SU-DHL-6 (cell line): Measurements from ENCODE around the gene TBC1D16.

ENCODE experiments used
- H2AFZ ChIP-seq: fragments of 200-600 bp; sonication (generic); 2 replicates; pipeline ENCODE4 v1.6.1; 2014; ENCODE audit warnings: low read depth, mild to moderate bottlenecking, moderate library complexity, mixed read lengths, antibody characterized with exemption, low read length; ENCODE audit not compliant: severe bottlenecking
- H3F3A ChIP-seq: fragments of 200-600 bp; shearing (Covaris generic); 2 replicates; pipeline ENCODE4 v1.6.0; 2016; ENCODE audit warnings: antibody characterized with exemption, mild to moderate bottlenecking; ENCODE audit not compliant: insufficient read depth
- H3K27ac ChIP-seq: fragments of 200-600 bp; sonication (generic); 2 replicates; pipeline ENCODE4 v1.5.1; 2016; ENCODE audit warnings: low read depth, mild to moderate bottlenecking, low read length, moderate library complexity, mixed read lengths
- H3K27me3 ChIP-seq: fragments of 200-600 bp; sonication (generic), shearing (Covaris generic); 2 replicates; pipeline ENCODE4 v1.6.0; 2014; ENCODE audit warnings: mild to moderate bottlenecking, low read length
- H3K36me3 ChIP-seq: fragments of 200-600 bp; sonication (generic); 2 replicates; pipeline ENCODE4 v1.6.1; 2014; ENCODE audit warnings: mild to moderate bottlenecking, low read length, mixed read lengths
- H3K4me2 ChIP-seq: fragments of 300-600, 200-600 bp; shearing (Covaris generic), sonication (generic); 2 replicates; pipeline ENCODE4 v1.6.0; 2014; ENCODE audit warnings: low read length, low read depth, mild to moderate bottlenecking; ENCODE audit not compliant: poor library complexity, severe bottlenecking
- H3K4me3 ChIP-seq: fragments of 200-600 bp; sonication (generic); 2 replicates; pipeline ENCODE4 v1.5.1; 2014; ENCODE audit warnings: antibody characterized with exemption, low read length, mild to moderate bottlenecking, mixed read lengths; ENCODE audit not compliant: insufficient read depth, poor library complexity, severe bottlenecking
- H3K79me2 ChIP-seq: fragments of 200-600 bp; sonication (generic); 2 replicates; pipeline ENCODE4 v1.6.1; 2014; ENCODE audit warnings: mild to moderate bottlenecking, low read length, moderate library complexity; ENCODE audit not compliant: insufficient read depth
- H3K9ac ChIP-seq: fragments of 200-600 bp; sonication (generic); 2 replicates; pipeline ENCODE4 v1.7.0; 2014; ENCODE audit warnings: mild to moderate bottlenecking, low read length
- H3K9me2 ChIP-seq: fragments of 200-600 bp; sonication (generic); replicated peaks from 2 replicates; pipeline ENCODE4 v1.6.1; 2014; ENCODE audit warnings: low read length; ENCODE audit not compliant: insufficient read depth
- H3K9me3 ChIP-seq: fragments of 200-600 bp; sonication (generic); 2 replicates; pipeline ENCODE4 v1.6.1; 2014; ENCODE audit warnings: low read length, mixed read lengths; ENCODE audit not compliant: insufficient read depth
- H4K20me1 ChIP-seq: fragments of 200-600 bp; sonication (generic); 2 replicates; pipeline ENCODE4 v1.6.1; 2014; ENCODE audit warnings: low read depth, mild to moderate bottlenecking, antibody characterized with exemption, low read length, moderate library complexity, mixed read lengths
- EZH2phosphoT487 ChIP-seq: fragments of 200-600 bp; sonication (generic), shearing (Covaris generic); conservative IDR thresholded peaks from 2 replicates; pipeline ENCODE4 v1.6.1; 2018; ENCODE audit warnings: mild to moderate bottlenecking, antibody characterized with exemption, low read length, moderate library complexity, mixed read lengths
- TF ChIP-seq, protein P1 (sequence below): fragments of 200-600 bp; sonication (generic); IDR thresholded peaks from one replicate; pipeline ENCODE4 v1.5.1; 2017; ENCODE audit warnings: antibody characterized with exemption, mild to moderate bottlenecking, low read length, moderate library complexity; ENCODE audit not compliant: insufficient read depth, poor library complexity, severe bottlenecking

Gene TBC1D16

DNA sequence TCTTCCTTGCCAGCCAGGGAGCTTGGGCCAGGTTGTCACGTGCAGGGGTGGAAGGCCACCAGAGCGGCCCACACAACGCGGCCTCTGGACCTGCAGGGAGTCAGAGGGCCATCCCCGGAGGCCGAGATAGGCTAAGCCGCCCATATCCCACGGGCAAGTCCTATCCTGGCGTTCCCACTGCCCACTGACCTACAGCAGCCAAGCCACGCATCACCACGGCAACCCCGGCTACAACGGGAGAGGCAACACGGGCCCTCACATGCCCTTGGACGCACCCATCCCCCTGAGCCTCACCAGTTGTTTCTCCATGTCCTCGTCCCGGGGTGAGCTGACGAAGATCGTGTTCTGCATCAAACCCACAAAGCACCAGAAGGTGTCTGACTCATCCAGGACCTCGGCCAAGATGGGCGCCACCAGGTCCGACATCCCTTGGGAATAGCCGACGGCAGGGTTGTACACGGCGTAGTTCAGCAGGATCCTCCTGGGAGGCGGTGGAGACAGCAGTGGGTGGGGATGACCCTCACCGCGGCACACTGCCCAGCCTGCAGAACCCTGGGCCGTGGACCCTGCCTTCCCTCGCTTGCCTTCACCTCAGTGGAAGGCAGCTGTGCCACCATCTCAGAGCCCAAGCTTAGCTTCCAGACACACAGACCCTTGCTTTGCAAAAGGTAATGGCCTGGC lies 88.2 kb downstream of the TBC1D16 start:
- H3K9me2 ChIP-seq, result no peaks in the 10 kb centered on the region
- no peak overlapping the region for H3K4me2 ChIP-seq
- TF ChIP-seq, protein P1, sequence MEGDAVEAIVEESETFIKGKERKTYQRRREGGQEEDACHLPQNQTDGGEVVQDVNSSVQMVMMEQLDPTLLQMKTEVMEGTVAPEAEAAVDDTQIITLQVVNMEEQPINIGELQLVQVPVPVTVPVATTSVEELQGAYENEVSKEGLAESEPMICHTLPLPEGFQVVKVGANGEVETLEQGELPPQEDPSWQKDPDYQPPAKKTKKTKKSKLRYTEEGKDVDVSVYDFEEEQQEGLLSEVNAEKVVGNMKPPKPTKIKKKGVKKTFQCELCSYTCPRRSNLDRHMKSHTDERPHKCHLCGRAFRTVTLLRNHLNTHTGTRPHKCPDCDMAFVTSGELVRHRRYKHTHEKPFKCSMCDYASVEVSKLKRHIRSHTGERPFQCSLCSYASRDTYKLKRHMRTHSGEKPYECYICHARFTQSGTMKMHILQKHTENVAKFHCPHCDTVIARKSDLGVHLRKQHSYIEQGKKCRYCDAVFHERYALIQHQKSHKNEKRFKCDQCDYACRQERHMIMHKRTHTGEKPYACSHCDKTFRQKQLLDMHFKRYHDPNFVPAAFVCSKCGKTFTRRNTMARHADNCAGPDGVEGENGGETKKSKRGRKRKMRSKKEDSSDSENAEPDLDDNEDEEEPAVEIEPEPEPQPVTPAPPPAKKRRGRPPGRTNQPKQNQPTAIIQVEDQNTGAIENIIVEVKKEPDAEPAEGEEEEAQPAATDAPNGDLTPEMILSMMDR, result no peak
- TF ChIP-seq EZH2phosphoT487, result no peak
- H3K27me3 ChIP-seq, result no peaks in the 10 kb centered on the region
- no peak overlapping the region for H3K9ac ChIP-seq
- H2AFZ ChIP-seq, result no peak overlapping the region
- H3K27ac ChIP-seq, result no peak overlapping the region
- H3K4me3 ChIP-seq, result no peak overlapping the region
- H3K36me3 ChIP-seq, result no peaks in the 10 kb centered on the region
- H3F3A ChIP-seq, result no peaks in the 10 kb centered on the region
- H3K79me2 ChIP-seq, result no peaks in the 10 kb centered on the region
- no peaks in the 10 kb centered on the region for H4K20me1 ChIP-seq
- H3K9me3 ChIP-seq, result no peaks in the 10 kb centered on the region

DNA sequence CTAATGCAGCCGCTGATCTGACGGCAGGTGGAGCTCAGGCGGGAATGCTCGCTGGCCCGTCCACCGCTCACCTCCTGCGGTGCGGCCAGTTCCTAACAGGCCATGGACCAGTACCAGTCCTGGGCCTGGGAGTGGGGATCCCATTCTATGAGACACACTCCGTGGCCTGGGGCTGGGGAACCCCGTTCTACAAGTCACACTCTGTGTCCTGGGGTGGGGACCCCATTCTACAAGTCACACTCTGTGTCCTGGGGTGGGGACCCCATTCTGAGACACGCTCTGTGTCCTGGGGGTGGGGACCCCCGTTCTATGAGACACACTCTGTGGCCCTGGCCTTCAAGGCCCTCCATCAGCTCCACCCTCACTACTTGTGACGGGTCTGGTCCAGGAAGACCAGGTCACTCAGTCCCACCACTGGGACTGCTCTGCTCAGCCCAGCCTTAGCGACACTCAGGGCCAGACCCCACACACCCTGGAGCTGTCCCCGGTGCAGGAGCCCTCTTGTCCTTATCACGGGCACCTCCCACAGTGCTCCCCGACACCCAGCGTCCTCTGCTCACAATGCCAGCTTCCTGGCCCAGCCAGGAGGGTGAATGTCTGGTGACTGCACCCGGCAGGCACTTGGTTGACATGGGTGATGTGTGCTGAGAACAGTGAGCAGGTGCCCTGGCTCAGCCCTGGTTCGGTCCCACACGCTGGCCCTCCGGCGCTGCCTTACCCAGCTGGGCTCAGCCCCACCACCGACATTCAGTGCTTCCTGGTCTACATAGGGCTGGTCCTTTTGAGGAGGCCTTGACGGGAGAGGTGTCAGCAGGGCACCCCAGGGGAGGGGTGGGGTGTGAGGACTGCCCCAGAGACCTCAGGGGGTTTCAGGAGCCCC lies 89.1 kb downstream of the TBC1D16 start:
- Histone ChIP-seq H3K9me2 (no peaks in the 10 kb centered on the region), H2AFZ (no peak overlapping the region), H3K4me3 (no peak overlapping the region), H3K27me3 (no peaks in the 10 kb centered on the region), H3K36me3 (no peaks in the 10 kb centered on the region), H3F3A (no peaks in the 10 kb centered on the region), H3K79me2 (no peaks in the 10 kb centered on the region), H3K27ac (no peak overlapping the region), H3K9me3 (no peaks in the 10 kb centered on the region), H3K4me2 (no peak overlapping the region), H4K20me1 (no peaks in the 10 kb centered on the region), H3K9ac (no peak overlapping the region)
- TF ChIP-seq, protein P1, result no peak
- TF ChIP-seq EZH2phosphoT487, result no peak

GRCh38 chr17:79945591-79946255 lies 89.9 kb downstream of the TBC1D16 start:
- Histone ChIP-seq H3K36me3 (no peaks in the 10 kb centered on the region), H3K4me3 (no peak overlapping the region), H4K20me1 (no peaks in the 10 kb centered on the region), H3K9ac (no peak overlapping the region), H3K27me3 (no peaks in the 10 kb centered on the region), H3K9me2 (no peaks in the 10 kb centered on the region), H3K27ac (no peak overlapping the region), H3K79me2 (no peaks in the 10 kb centered on the region), H2AFZ (no peak overlapping the region), H3F3A (no peaks in the 10 kb centered on the region), H3K9me3 (no peaks in the 10 kb centered on the region), H3K4me2 (no peak overlapping the region)
- no peak for TF ChIP-seq EZH2phosphoT487
- TF ChIP-seq, protein P1, result no peak
